ENCODE measurements around the gene IL10.

IL10 gene

GRCh38 chr1:206778031-206778430, 5.7 kb upstream of the IL10 start:
- Histone ChIP-seq H3K27ac (no peak overlapping the region), H3K4me3 (no peak overlapping the region)
- no peak for TF ChIP-seq CTCF (IDR thresholded peaks at IDR 0.05)
- DNase-seq (ENCODE audit: low spot score), result no peak

GRCh38 chr1:206776229-206776628, 3.9 kb upstream of the IL10 start:
- no peak overlapping the region for H3K27ac ChIP-seq
- no peak for DNase-seq (ENCODE audit: low spot score)
- H3K4me3 ChIP-seq, result no peak overlapping the region
- TF ChIP-seq CTCF (IDR thresholded peaks at IDR 0.05), result no peak

GRCh38 chr1:206774093-206774492, 1.8 kb upstream of the IL10 start:
- DNase-seq (ENCODE audit: low spot score), result no peak
- no peak for TF ChIP-seq CTCF (IDR thresholded peaks at IDR 0.05)
- Histone ChIP-seq H3K27ac (no peak overlapping the region), H3K4me3 (no peak overlapping the region)

- Histone ChIP-seq H3K4me3 (peak overlapping the region; percentile 53), H3K27ac (peak overlapping the region in 1 of 2 donors; percentile 73)
- TF ChIP-seq CTCF (IDR thresholded peaks at IDR 0.05), result no peak
- no peak for DNase-seq (ENCODE audit: low spot score)
These were observed 979 bp downstream of the IL10 start for GRCh38 chr1:206771338-206771692.

GRCh38 chr1:206770531-206771337, 1.6 kb downstream of the IL10 start, which contains the start of gene IL19:
Gene IL19, plus strand, starts transcription at chr1:206770773. Its CDS starts 65,890 bp downstream, at chr1:206836663.
- peak within 1 kb of the TSS; percentile 53 for H3K4me3 ChIP-seq
- no peak for TF ChIP-seq CTCF (IDR thresholded peaks at IDR 0.05)

GRCh38 chr1:206769304-206769731, 3.0 kb downstream of the IL10 start:
- Histone ChIP-seq H3K4me3 (peak overlapping the region; percentile 25), H3K27ac (no peak overlapping the region)
- no peak for DNase-seq (ENCODE audit: low spot score)
- no peak for TF ChIP-seq CTCF (IDR thresholded peaks at IDR 0.05)

More at GRCh38 chr1:206770531-206771337, 1.6 kb downstream of the IL10 start, which contains the start of gene IL19:
- peak within 1 kb of the TSS in 1 of 2 donors; percentile 73 for H3K27ac ChIP-seq
- no peak for DNase-seq (ENCODE audit: low spot score)
